Measurements from ENCODE around the gene HERC3.

The HERC3 gene

DNA sequence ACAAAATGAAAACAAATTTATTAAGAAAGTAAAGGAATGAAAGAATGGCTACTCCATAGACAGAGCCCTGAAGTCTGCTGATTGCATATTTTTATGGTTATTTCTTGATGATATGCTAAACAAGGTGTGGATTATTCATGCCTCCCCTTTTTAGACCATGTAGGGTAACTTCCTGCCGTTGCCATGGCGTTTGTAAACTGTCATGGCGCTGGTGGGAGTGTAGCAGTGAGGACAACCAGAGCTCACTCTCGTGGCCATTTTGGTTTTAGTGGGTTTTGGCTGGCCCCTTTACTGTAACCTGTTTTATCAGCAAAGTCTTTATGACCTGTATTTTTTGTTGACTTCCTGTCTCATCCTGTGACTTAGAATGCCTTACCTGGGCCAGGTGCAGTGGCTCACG lies 17.5 kb downstream of the HERC3 start:
- peak; percentile 23 for DNase-seq

DNA sequence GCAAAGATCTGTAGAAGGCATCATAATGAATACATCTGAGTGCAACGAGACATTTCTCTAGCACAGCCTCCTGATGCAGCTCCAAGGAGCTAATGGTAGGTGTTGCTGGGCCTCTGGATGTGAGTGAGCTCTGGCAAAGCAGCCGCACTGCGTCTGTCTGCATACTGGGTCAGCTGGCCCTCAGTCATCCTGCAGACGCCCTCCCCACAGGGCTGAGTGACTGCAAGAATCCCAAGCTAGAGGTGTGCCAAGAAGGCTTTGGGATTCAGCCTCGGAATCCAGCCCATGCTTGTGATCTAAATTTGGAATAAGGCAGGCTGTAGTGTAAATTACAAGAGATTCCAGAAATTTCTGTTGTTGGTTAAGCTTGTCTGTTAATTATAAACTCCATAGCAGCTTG lies 18.5 kb downstream of the HERC3 start:
- DNase-seq = no peak

- peak; percentile 81 for DNase-seq
These were observed 21.2 kb downstream of the HERC3 start for GRCh38 chr4:88613417-88613875.

DNA sequence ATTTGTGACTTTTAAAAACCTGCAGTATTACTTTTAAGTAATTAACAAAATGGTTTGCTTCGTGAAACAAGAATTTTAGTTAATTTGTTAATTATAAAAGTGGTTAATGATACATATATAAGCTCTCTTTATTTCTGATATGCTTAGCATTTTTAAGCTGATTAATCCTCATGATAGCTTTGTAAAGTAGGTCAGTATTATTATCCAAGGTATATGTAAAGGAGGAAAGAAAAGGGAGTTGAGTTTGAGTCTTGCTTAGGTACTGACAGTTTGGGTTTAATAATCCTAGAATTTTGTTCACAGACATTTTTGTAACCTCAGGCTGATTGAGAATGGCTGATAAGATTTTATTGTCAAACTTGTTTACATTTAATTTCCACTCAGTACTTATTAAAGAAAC lies 21.8 kb downstream of the HERC3 start:
- no peak for DNase-seq

DNA sequence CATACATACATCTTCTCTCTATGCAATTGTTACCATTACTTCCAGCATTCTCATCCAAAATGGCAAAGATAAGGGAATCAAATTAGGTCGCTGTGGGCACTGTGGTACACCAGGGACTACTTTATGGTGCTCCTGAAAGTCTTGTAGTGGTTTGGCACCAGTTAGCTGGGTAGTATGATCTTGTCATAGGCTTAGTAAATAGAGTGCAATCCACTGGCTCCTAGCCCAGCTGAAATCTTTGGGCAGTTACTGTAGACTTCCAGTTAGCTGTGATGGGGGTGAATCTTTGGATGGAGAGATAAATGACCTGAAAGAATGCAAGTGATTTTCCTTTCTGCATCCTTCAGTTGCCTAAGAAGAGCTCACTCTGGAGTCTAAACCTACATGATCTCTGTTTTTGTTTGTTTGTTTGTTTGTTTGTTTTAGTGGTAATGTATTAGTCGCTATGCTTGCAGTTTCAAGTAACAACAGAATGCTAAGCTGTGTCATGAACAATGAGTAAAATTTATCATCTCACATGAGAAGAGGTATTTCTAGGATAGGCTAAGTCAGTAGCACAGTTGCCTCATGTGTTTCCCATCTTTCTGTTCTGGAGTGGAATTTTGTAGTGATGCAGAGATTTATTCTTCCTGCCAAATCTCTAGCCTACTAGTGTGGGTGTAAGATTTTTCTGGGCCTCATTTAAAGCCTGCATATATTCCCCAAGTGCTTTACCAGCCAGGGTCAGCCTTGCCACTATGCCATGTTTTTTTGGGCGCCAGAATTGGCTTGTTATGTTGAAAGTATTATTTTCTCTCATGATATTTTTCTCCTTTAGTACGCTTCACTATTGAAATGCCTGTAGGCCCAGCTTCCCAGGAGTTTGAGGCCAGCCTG lies 24.2 kb downstream of the HERC3 start:
- DNase-seq = no peak

DNA sequence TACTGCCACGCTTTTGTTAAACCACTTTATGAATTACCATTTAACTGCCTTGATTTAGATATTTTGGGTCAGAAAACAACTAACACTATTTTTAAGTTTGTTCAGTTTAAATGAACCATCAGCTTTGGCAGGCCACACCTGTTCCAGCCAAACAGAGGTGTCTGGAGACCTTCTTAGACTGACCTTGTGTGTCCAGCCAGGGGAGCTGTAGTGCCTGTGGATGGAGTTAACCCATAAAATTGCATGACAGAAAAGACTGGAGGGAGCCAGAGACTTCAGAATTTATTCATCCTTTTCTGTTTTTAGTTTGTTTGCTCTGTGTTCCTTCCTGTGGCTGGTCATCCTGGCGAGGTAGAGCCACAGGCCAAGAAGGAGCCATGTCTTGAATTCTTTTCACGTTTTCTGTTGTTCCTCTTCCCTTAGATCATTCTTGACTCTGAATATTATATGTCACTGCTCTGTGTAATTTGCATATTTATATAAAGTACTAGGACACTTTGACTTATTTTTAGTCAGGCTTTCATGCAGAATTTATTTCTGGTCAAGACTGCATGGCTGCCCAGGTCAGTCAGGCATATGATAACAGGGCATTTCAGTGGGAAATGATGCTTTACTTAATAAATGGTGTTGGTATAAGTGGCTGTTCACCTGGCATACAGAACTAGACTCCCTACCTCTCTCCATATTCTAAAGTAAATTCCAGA lies 26.7 kb downstream of the HERC3 start:
- DNase-seq = no peak

DNA sequence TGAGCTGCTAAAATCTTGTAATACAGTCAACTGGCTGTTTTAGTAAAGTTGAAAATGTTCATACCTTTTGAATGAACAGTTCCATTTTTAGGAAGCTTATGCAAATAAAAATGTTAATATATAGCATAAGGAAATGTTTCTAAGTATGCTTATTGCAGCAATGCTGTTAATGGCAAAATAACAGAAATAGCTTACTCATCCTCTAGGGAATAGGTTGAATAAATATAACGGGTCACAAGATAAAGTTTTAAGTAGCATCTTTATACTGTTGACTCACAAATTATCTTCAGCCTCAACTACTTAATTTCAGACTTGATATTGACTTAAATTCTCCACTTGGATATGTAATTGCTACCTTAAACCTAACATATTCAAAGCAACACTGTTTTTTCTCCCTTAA lies 27.7 kb downstream of the HERC3 start:
- DNase-seq = no peak

DNA sequence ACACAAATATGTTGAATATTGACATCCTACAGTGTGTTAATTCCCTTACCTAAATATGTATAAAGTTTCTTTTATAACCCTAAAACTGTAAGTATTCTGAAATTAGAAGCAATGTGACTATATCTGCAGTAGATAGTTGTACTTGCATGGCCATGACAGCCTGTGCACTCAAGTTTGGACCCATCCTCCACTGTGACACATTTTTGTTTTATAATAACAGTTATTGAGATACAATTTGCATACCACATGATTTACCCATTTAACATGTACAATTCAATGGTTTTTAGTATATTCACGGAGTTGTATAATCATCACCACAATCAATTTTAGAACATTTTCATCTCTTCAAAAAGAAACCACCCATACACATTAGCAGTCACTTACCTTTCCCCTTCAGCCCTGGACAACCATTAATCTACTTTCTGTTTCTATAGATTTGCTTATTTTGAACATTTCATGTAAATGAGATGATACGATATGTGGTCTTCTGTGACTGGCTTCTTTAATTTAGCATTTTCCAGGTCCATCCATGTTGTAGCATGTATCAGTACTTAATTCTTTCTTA lies 29.6 kb downstream of the HERC3 start:
- DNase-seq = no peak

GRCh38 chr4:88623097-88623496 lies 30.8 kb downstream of the HERC3 start:
- no peak for DNase-seq

DNA sequence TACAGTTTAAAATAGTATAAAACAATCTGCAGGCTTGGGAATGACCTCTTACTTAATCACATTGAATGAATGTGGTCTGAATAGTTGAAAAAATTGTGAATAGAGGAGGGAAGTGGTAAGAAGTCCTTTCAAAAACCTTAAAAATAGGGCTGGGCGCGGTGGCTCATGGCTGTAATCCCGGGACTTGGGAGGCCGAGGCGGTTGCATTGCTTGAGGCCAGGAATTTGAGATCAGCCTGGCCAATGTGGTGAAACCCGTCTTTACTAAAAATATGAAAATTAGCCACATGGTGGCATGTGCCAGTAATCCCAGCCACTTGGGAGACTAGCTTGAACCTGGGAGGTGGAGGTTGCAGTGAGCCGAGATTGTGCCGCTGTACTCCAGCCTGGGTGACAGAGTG lies 36.5 kb downstream of the HERC3 start:
- no peak for DNase-seq

- DNase-seq = no peak
These were observed 37.5 kb downstream of the HERC3 start for GRCh38 chr4:88629826-88630225.

- no peak for DNase-seq
These were observed 38.5 kb downstream of the HERC3 start for GRCh38 chr4:88630756-88631155.

DNA sequence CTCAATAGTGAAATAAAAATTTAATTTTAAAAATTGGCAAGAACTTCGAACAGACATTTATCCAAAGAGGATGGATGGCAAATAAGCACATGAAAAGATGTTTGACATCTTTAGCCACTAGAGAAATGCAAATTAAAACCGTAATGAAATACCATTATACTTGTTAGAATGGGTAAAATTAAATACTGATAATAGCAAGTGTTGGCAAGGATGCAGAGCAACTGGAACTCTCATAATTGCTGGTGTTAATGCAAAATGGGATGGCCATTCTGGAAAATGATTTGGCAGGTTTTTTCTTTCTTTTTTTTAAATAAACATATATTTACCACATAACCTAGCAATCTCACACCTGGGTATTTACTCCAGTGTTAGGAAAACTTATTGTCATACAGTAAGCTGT lies 51.7 kb downstream of the HERC3 start:
- DNase-seq = no peak

DNA sequence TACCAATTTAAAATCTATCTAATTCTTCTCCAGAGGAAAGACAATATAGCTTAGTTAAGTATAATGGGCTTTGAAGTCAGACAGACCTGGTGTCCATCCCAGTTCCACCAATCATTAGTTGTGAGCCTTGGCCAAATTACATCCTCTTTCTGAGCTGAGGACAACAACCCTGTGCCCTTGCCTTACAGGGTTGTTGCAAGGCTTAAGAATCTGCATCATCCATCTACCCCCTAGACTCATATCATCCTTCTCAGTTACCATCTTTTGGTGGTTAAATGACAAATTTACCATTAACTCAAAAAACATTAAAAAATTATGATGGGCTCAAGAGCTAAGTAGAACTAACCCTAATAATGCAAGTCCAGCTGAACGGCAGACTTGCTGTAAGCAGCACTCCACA lies 53.7 kb downstream of the HERC3 start:
- no peak for DNase-seq

DNA sequence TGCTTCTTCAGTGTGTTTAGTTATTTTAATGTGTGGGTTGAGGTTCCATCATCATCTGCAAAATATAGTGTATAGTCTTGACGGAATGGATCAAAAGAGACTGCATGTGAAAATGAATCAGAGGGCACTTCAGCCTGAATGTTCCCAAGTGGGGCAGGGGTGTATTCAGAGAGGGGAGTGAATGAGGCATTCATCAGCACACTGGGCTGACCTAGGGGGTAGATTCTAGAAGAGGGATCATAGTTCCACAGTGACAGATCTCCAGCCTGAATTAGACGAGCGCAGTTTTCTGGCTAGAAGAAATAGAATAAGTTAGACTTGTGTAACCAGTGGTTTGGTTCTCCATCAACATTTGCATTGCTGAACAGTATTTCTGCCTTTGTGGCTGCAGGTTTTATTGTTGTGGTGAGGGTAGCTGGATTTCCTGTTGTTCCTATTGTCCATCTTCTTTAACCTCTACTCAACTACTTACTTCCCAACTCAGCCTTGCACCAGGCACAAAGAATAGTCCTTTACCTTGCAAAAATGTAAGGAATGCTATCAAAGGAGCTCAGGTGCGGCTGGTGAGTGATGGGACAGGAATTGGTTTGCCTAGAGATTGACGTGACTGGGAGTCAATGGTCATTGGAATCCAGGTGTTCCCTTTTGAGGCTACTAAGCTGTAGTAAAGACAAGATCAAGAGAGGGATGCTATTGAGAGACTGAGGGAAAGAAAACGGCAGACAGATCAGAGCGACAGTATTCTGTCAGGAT lies 54.4 kb downstream of the HERC3 start:
- no peak for DNase-seq

DNA sequence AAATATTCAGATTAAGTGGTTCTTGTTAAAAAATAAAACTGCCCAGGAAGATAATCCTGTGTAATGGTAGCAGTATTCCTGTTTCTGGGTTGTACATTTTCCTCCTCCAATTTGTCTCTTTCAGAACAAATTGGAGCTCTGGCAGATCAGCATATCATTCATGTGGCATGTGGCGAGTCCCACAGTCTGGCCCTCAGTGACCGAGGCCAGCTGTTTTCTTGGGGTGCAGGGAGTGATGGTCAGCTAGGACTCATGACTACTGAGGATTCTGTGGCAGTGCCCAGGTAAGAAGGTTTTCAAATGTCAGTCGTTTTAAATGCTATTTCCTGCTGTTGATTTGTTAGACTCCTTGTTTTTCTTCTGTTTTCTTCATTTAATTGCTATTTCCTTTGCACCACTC lies 57.4 kb downstream of the HERC3 start:
- no peak for DNase-seq

DNA sequence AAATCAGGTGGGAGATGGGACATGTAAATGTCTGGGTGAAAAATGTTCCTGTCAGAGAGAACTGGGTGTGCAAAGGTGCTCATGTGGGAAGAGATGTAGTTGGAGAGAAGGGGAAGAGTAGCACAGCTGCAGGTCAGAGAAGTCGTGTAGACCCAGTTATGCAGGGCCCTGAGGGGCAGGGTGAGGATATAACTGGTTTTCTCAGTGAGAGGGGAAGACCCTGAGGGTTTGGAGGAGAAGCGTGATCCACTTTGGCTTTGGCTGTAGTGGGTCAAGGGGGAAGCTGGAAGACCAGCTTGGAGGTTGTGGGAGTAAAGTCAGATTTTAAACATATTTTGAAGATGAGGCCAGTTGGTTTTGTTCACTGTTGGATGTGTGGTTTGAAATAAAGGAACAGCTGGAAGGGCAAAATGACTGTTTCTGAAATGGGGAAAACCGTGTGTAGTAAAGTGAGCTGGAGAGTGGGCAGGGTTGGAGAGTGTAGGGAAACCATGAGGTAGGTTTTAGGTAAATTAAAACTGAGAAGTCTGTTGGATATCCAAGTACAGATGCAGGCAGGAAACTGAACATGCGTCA lies 61.2 kb downstream of the HERC3 start:
- no peak for DNase-seq

DNA sequence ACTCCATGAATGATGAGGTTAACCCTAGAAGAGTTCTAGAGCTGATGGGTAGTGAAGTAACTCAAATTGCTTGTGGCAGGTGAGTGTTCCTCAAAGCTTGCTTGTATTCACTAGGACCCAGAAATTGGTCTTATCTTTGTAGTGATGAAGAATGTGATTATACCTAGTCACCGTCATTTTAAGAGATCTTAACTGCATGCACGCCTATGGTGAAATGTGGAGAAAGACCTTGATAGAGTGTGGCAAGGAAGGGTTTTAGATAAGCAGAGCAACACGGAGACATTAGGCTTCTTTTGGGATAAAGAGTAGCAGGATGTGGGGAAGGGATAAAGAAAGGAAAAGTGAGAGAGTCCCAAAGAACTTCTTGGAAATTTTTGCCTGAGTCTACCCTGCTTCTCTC lies 62.9 kb downstream of the HERC3 start:
- DNase-seq = no peak

GRCh38 chr4:88659055-88659889 lies 67.0 kb downstream of the HERC3 start:
- peak; percentile 50 for DNase-seq

GRCh38 chr4:88659890-88660208 lies 67.6 kb downstream of the HERC3 start:
- no peak for DNase-seq

GRCh38 chr4:88660446-88661294 lies 68.4 kb downstream of the HERC3 start:
- no peak for DNase-seq

Data from CD4-positive, alpha-beta T cell treated with Interleukin-12 subunit alpha and Interleukin-12 subunit beta, for 1 hour (primary cell).